ENCODE results near the gene TP53TG3E. TPM values are rescaled to one million over a fixed set of nuclear protein-coding genes. Genes with fewer than 3 reads are reported as not detected.
"Not testable (repeated sequence)": the region's sequence is repeated elsewhere in the genome, so short reads cannot be mapped to it uniquely, and the experiment has no call there.

TP53TG3E gene, protein sequence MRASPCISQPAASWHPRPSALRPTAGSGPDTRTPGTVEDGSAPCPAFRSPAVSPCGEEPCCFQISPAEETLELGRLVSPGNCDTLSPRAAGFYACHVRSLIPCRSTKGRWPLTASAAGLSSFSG
- not detected in 2 replicates for total RNA-seq

DNA sequence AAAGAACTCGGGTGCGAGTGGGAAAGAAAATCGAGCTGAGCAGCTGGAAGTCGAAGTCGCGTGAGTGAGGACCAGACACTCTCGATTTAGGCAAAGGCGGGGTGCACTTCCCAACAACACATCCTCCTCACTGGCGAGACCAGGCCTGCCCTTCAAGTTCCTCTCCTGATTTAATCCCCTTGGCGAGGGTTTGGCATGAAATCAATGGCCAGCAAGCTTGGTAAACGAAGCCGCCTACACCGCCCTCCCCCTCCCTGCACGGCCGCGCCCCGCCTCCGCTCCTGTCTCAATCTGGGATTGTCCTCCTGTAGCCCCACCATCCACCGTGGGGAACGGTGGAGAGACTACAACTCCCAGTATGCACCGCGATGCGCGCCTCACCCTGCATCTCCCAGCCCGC, at the start of gene TP53TG3E:
Gene TP53TG3E, plus strand, starts transcription at position 301 of the 400 bp plus-strand sequence. Its CDS starts 68 bp downstream, at position 369.
- H3K27me3 Mint-ChIP-seq; H3K9me3 Mint-ChIP-seq; H3K27ac Mint-ChIP-seq; H3K36me3 Mint-ChIP-seq (ENCODE audit: low read depth); intact Hi-C loops (cut with micrococcal nuclease); H3K4me3 Mint-ChIP-seq; H3K4me1 Mint-ChIP-seq; DNase-seq: not testable (repeated sequence)

DNA sequence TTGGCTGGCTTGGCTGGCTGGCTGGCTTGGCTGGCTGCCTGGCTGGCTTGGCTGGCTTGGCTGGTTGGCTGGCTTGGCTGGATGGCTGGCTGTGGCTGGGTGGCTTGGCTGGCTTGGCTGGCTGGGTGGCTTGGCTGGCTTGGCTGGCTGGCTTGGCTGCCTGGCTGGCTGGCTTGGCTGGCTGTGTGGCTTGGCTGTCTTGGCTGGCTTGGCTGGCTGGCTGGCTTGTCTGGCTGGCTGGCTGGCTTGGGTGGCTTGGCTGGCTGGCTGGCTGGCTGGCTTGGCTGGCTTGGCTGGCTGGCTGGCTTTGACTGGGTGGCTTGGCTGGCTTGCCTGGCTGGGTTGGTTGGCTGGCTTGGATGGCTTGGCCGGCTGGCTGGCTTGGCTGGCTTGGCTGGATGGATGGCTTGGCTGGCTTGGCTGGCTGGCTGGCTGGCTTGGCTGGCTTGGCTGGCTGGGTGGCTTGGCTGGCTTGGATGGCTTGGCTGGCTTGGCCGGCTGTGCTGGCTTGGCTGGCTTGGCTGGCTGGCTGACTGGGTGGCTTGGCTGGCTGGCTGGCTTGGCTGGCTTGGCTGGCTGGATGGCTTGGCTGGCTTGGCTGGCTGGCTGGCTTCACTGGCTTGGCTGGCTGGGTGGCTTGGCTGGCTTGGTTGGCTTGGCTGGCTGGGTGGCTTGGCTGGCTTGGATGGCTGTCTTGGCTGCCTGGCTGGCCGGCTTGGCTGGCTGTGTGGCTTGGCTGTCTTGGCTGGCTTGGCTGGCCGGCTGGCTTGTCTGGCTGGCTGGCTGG, 32.3 kb downstream of the TP53TG3E start:
- H3K36me3 Mint-ChIP-seq (ENCODE audit: low read depth); DNase-seq; H3K27me3 Mint-ChIP-seq; H3K4me3 Mint-ChIP-seq; H3K9me3 Mint-ChIP-seq; intact Hi-C loops (cut with micrococcal nuclease); H3K27ac Mint-ChIP-seq; H3K4me1 Mint-ChIP-seq: not testable (repeated sequence)

DNA sequence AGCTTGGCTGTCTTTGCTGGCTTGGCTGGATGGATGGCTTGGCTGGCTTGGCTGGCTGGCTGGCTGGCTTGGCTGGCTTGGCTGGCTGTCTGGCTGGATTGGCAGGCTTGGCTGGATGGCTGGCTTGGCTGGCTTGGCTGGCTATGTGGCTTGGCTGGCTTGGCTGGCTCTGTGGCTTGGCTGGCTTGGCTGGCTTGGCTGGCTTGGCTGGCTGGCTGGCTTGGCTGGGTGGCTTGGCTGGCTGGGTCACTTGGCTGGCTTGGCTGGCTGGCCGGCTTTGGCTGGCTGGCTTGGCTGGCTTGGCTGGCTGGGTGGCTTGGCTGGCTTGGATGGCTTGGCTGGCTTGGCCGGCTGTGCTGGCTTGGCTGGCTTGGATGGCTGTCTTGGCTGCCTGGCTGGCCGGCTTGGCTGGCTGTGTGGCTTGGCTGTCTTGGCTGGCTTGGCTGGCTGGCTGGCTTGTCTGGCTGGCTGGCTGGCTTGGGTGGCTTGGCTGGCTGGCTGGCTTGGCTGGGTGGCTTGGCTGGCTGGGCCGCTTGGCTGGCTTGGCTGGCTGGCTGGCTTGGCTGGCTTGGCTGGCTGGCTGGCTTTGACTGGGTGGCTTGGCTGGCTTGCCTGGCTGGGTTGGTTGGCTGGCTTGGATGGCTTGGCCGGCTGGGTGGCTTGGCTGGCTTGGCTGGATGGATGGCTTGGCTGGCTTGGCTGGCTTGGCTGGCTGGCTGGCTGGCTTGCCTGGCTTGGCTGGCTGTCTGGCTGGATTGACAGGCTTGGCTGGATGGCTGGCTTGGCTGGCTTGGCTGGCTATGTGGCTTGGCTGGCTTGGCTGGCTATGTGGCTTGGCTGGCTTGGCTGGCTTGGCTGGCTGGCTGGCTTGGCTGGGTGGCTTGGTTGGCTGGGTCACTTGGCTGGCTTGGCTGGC, 33.8 kb downstream of the TP53TG3E start:
- DNase-seq; intact Hi-C loops (cut with micrococcal nuclease); H3K4me3 Mint-ChIP-seq; H3K27me3 Mint-ChIP-seq; H3K36me3 Mint-ChIP-seq (ENCODE audit: low read depth); H3K27ac Mint-ChIP-seq; H3K9me3 Mint-ChIP-seq; H3K4me1 Mint-ChIP-seq: not testable (repeated sequence)

DNA sequence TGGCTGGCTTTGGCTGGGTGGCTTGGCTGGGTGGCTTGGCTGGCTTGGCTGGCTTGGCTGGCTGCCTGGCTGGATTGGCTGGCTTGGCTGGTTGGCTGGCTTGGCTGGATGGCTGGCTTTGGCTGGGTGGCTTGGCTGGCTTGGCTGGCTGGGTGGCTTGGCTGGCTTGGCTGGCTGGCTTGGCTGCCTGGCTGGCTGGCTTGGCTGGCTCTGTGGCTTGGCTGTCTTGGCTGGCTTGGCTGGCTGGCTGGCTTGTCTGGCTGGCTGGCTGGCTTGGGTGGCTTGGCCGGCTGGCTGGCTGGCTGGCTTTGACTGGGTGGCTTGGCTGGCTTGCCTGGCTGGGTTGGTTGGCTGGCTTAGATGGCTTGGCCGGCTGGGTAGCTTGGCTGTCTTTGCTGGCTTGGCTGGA, 34.4 kb downstream of the TP53TG3E start:
- H3K9me3 Mint-ChIP-seq; H3K4me3 Mint-ChIP-seq; H3K36me3 Mint-ChIP-seq (ENCODE audit: low read depth); H3K4me1 Mint-ChIP-seq; H3K27ac Mint-ChIP-seq; H3K27me3 Mint-ChIP-seq; intact Hi-C loops (cut with micrococcal nuclease); DNase-seq: not testable (repeated sequence)

DNA sequence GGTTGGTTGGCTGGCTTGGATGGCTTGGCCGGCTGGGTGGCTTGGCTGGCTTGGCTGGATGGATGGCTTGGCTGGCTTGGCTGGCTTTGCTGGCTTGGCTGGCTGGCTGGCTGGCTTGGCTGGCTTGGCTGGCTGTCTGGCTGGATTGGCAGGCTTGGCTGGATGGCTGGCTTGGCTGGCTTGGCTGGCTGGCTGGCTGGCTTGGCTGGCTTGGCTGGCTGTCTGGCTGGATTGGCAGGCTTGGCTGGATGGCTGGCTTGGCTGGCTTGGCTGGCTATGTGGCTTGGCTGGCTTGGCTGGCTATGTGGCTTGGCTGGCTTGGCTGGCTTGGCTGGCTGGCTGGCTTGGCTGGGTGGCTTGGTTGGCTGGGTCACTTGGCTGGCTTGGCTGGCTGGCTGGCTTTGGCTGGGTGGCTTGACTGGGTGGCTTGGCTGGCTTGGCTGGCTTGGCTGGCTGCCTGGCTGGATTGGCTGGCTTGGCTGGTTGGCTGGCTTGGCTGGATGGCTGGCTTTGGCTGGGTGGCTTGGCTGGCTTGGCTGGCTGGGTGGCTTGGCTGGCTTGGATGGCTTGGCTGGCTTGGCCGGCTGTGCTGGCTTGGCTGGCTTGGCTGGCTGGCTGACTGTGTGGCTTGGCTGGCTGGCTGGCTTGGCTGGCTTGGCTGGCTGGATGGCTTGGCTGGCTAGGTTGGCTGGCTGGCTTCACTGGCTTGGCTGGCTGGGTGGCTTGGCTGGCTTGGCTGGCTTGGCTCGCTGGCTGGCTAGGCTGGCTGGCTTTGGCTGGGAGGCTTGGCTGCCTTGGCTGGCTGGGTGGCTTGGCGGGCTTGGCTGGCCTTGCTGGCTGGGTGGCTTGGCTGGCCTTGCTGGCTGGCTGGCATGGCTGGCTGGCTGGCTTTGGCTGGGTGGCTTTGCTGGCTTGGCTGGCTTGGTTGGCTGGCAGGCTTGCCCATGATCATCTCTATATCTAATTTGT, 35.3 kb downstream of the TP53TG3E start:
- intact Hi-C loops (cut with micrococcal nuclease); DNase-seq; H3K9me3 Mint-ChIP-seq: not testable (repeated sequence)

More for the DNA sequence above, 35.3 kb downstream of the TP53TG3E start:
- H3K4me3 Mint-ChIP-seq; H3K27ac Mint-ChIP-seq; H3K27me3 Mint-ChIP-seq; H3K4me1 Mint-ChIP-seq; H3K36me3 Mint-ChIP-seq (ENCODE audit: low read depth): not testable (repeated sequence)

Other genes starting within 250 kb of the TP53TG3E start
- gene TP53TG3C, start 110.1 kb upstream of the TP53TG3E start, total RNA-seq = not detected in 2 replicates
- gene TP53TG3B, start 56.5 kb downstream of the TP53TG3E start, total RNA-seq = not detected in 2 replicates
- gene TP53TG3F, start 155.3 kb downstream of the TP53TG3E start, total RNA-seq = not detected in 2 replicates